CD14-positive monocyte (primary cell): ENCODE measurements around the gene ERCC6. TPM values are rescaled to one million over a fixed set of nuclear protein-coding genes. Genes with fewer than 3 reads are reported as not detected.

Experiments
- DNase-seq, 3 donors: peaks; one replicate each; pipeline ENCODE4 v3.0.0-alpha.2; 2011 to 2022
- H2AFZ ChIP-seq: 2 replicates; pipeline ENCODE4 v1.6.0; 2012; ENCODE audit warnings: mild to moderate bottlenecking, low read depth, low read length, inconsistent platforms; ENCODE audit not compliant: insufficient read depth, poor library complexity, severe bottlenecking
- H3K27ac ChIP-seq, 2 donors: 1 replicate in 1 of 2; 2 replicates in 1 of 2; pipeline ENCODE4 v1.5.1; 2012 to 2013; ENCODE audit warnings: low read length in 2 of 2, control low read depth in 1 of 2, inconsistent platforms in 1 of 2, low read depth in 1 of 2, mild to moderate bottlenecking in 1 of 2
- H3K27me3 ChIP-seq, 2 donors: one replicate each; pipeline versions ENCODE4 v1.6.0 to v1.6.1; 2011 to 2013; ENCODE audit warnings: low read length in 2 of 2; ENCODE audit not compliant: control insufficient read depth in 2 of 2, insufficient read depth in 2 of 2
- H3K36me3 ChIP-seq, 2 donors: replicated peaks in 1 of 2; 1 replicate in 1 of 2; 2 replicates in 1 of 2; pipeline versions ENCODE4 v1.5.1 to v1.6.1; 2012 to 2013; ENCODE audit warnings: low read length in 2 of 2, control low read depth in 1 of 2, inconsistent platforms in 1 of 2, mild to moderate bottlenecking in 1 of 2; ENCODE audit not compliant: insufficient read depth in 2 of 2, control insufficient read depth in 1 of 2
- H3K4me1 ChIP-seq, 2 donors: 1 replicate in 1 of 2; 2 replicates in 1 of 2; pipeline versions ENCODE4 v1.5.1 to v1.6.1; 2012 to 2013; ENCODE audit warnings: low read length in 2 of 2, control low read depth in 1 of 2, inconsistent platforms in 1 of 2, mild to moderate bottlenecking in 1 of 2, moderate library complexity in 1 of 2; ENCODE audit not compliant: insufficient read depth in 2 of 2, control insufficient read depth in 1 of 2
- H3K4me2 ChIP-seq: replicated peaks from 2 replicates; pipeline ENCODE3; 2012; ENCODE audit warnings: low read length, moderate library complexity, mild to moderate bottlenecking; ENCODE audit not compliant: poor library complexity, severe bottlenecking; ENCODE audit errors: extremely low read depth
- H3K4me3 ChIP-seq, 3 experiments: fragments of 200-600 bp in 1 of 3; sonication (generic) in 1 of 3; replicated peaks in 1 of 3; 1 replicate in 2 of 3; 2 replicates in 1 of 3; pipeline ENCODE4 v1.5.1; 2011 to 2013; ENCODE audit warnings: low read length in 3 of 3, mild to moderate bottlenecking in 3 of 3, control low read depth in 2 of 3, low read depth in 2 of 3, inconsistent platforms in 1 of 3, moderate library complexity in 1 of 3
- H3K79me2 ChIP-seq: 2 replicates; pipeline ENCODE4 v1.6.0; 2012; ENCODE audit warnings: mild to moderate bottlenecking, control low read depth, inconsistent platforms, low read length, moderate library complexity; ENCODE audit not compliant: insufficient read depth
- H3K9ac ChIP-seq: 2 replicates; pipeline ENCODE4 v1.6.0; 2017; ENCODE audit warnings: low read length, mild to moderate bottlenecking; ENCODE audit not compliant: insufficient read depth, poor library complexity, severe bottlenecking
- H3K9me3 ChIP-seq, 2 donors: replicated peaks in 1 of 2; 1 replicate in 1 of 2; 2 replicates in 1 of 2; pipeline versions ENCODE4 v1.5.1 to v1.6.1; 2012 to 2013; ENCODE audit warnings: low read length in 2 of 2, control low read depth in 1 of 2; ENCODE audit not compliant: control insufficient read depth in 1 of 2, insufficient read depth in 1 of 2
- H4K20me1 ChIP-seq: 2 replicates; pipeline ENCODE4 v1.6.0; 2012; ENCODE audit warnings: mild to moderate bottlenecking, low read length, control low read depth, moderate library complexity; ENCODE audit not compliant: insufficient read depth
- H3K27ac Mint-ChIP-seq, 7 donors: one replicate each; pipeline ENCODE4 v1.8.0; 2020; ENCODE audit warnings: mild to moderate bottlenecking in 7 of 7, mixed read lengths in 7 of 7, moderate library complexity in 6 of 7, inconsistent platforms in 2 of 7
- H3K27me3 Mint-ChIP-seq, 3 donors: one replicate each; pipeline ENCODE4 v1.8.0; 2021 to 2022; ENCODE audit warnings: low read depth in 3 of 3, mild to moderate bottlenecking in 3 of 3, mixed read lengths in 3 of 3, moderate library complexity in 3 of 3, inconsistent platforms in 1 of 3
- H3K36me3 Mint-ChIP-seq, 2 donors: one replicate each; pipeline ENCODE4 v1.8.0; 2020; ENCODE audit warnings: mixed read lengths in 2 of 2, inconsistent platforms in 1 of 2, mild to moderate bottlenecking in 1 of 2
- H3K4me1 Mint-ChIP-seq: one replicate; pipeline ENCODE4 v1.8.0; 2020; ENCODE audit warnings: mild to moderate bottlenecking, mixed read lengths
- H3K4me3 Mint-ChIP-seq, 2 donors: one replicate each; pipeline ENCODE4 v1.8.0; 2020; ENCODE audit warnings: mild to moderate bottlenecking in 2 of 2, mixed read lengths in 2 of 2, moderate library complexity in 1 of 2
- H3K9me3 Mint-ChIP-seq, 7 donors: one replicate each; pipeline ENCODE4 v1.8.0; 2020 to 2022; ENCODE audit warnings: mixed read lengths in 7 of 7, mild to moderate bottlenecking in 6 of 7, moderate library complexity in 6 of 7, inconsistent platforms in 2 of 7
- WGBS: methylation state at CpG from one replicate; pipeline ENCODE4 v1.1.5; 2013; ENCODE audit warnings: missing lambda C conversion rate; ENCODE audit not compliant: insufficient coverage; 5-methylcytosine and 5-hydroxymethylcytosine counted together
- intact Hi-C, 2 donors: fragments of 100-400 bp; cut with micrococcal nuclease; formaldehyde crosslinking; loops; one replicate each; pipeline versions ENCODE4 v1.15.0 to v1.15.1; 2023
- polyA plus RNA-seq, 3 donors: library from polyadenylated mRNA; depleted of rRNA in 1 of 3; unstranded in 2 of 3; stranded (reverse) in 1 of 3; fragments of 300-500 nt in 2 of 3; fragments of >200 nt in 1 of 3; fragmentation: Illumina TruSeq in 2 of 3; gene quantifications; 1 replicate in 2 of 3; 2 replicates in 1 of 3; pipeline ENCODE4 v1.2.3, GENCODE V29; 2012 to 2021
- TF ChIP-seq, protein P1 (sequence below): fragments of 200-600 bp; IDR thresholded peaks from one replicate; pipeline ENCODE4 v1.8.0; 2022; ENCODE audit warnings: antibody characterized with exemption, mild to moderate bottlenecking

Gene ERCC6
- polyA plus RNA-seq, 3 donors: 5.4 to 6.2 (median 6.0) TPM

DNA sequence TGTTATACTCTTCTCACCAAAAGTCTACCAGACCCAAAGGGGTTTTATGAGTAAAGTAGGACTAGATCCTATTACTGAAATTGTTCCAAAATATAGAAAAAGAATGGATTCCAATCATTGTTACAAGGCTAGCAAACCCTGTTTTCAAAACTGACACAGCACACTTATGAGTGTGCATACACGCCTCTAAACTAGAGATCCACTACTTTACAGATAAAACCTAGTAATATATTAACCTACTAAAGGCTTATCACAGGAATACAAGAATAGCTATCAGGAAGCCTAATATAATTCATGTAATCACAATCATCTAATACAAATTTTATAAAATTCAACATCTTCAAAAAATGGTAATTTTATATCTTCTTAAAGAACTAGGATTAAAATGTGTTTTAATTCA, 52.2 kb downstream of the ERCC6 start:
- Histone ChIP-seq H3K4me1 (no peaks in the 10 kb centered on the region), H3K4me3 (no peak overlapping the region), H3K79me2 (no peaks in the 10 kb centered on the region), H2AFZ (no peak overlapping the region), H3K27ac (no peak overlapping the region), H4K20me1 (no peaks in the 10 kb centered on the region), H3K4me2 (no peak overlapping the region), H3K9me3 (no peaks in the 10 kb centered on the region), H3K9ac (no peak overlapping the region), H3K27me3 (no peaks in the 10 kb centered on the region), H3K36me3 (peaks cover 7 to 16% of the 10 kb centered on the region in 2 donors)
- peaks cover 19 to 23% of the 10 kb centered on the region in 2 donors for H3K36me3 Mint-ChIP-seq
- H3K27me3 Mint-ChIP-seq: no peaks in the 10 kb centered on the region
- no peaks in the 10 kb centered on the region for H3K4me1 Mint-ChIP-seq
- TF ChIP-seq, protein P1, sequence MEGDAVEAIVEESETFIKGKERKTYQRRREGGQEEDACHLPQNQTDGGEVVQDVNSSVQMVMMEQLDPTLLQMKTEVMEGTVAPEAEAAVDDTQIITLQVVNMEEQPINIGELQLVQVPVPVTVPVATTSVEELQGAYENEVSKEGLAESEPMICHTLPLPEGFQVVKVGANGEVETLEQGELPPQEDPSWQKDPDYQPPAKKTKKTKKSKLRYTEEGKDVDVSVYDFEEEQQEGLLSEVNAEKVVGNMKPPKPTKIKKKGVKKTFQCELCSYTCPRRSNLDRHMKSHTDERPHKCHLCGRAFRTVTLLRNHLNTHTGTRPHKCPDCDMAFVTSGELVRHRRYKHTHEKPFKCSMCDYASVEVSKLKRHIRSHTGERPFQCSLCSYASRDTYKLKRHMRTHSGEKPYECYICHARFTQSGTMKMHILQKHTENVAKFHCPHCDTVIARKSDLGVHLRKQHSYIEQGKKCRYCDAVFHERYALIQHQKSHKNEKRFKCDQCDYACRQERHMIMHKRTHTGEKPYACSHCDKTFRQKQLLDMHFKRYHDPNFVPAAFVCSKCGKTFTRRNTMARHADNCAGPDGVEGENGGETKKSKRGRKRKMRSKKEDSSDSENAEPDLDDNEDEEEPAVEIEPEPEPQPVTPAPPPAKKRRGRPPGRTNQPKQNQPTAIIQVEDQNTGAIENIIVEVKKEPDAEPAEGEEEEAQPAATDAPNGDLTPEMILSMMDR: no peak
- no peaks in the 10 kb centered on the region for H3K9me3 Mint-ChIP-seq
- no CpG with 5 or more reads among the region's 1 CpG for WGBS
- intact Hi-C loops: no loop called here
- H3K4me3 Mint-ChIP-seq: no peak overlapping the region
- H3K27ac Mint-ChIP-seq: no peak overlapping the region
- DNase-seq: no peak

DNA sequence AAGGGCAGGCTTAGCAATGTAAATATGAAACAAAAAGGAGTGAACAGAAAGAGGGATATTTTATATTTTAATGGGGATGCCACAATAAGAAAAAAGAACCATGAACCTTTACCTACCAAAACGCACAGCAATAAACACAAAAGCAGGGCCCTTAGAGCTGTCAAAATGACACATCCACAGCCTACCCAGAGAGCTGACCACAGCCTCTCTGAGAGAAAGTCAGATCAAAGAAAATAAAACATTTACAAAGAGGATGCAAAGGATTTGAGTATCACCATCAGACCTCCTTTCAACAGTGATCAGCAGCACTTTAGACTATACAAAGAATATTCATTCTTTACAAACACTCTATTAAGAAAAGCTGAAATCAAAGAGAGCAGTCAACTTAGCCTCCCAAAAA, 52.9 kb downstream of the ERCC6 start:
- Histone ChIP-seq H3K4me3 (no peak overlapping the region), H3K9ac (no peak overlapping the region), H3K27me3 (no peaks in the 10 kb centered on the region), H3K4me2 (no peak overlapping the region), H3K9me3 (no peaks in the 10 kb centered on the region), H2AFZ (no peak overlapping the region), H3K36me3 (peaks cover 7 to 21% of the 10 kb centered on the region in 2 donors), H4K20me1 (no peaks in the 10 kb centered on the region), H3K4me1 (no peaks in the 10 kb centered on the region), H3K27ac (no peak overlapping the region), H3K79me2 (no peaks in the 10 kb centered on the region)
- Mint-ChIP-seq H3K36me3 (peaks cover 24 to 28% of the 10 kb centered on the region in 2 donors), H3K27ac (no peak overlapping the region), H3K27me3 (no peaks in the 10 kb centered on the region), H3K9me3 (no peaks in the 10 kb centered on the region), H3K4me3 (no peak overlapping the region), H3K4me1 (no peaks in the 10 kb centered on the region)
- TF ChIP-seq, protein P1: no peak
- intact Hi-C loops: no loop called here
- no peak for DNase-seq
- no CpG with 5 or more reads among the region's 1 CpG for WGBS
